ENCODE results near the gene ZC3H7B.

- TF ChIP-seq REST (IDR thresholded peaks at IDR 0.05; ENCODE audit: insufficient read depth in 1 of 2, low read depth in 2 of 2, low read length in 2 of 2), result no peak
- no peak for TF ChIP-seq TAF1 (IDR thresholded peaks at IDR 0.05; ENCODE audit: borderline replicate concordance, insufficient read depth, low read length)
- TF ChIP-seq POLR2AphosphoS5 (IDR thresholded peaks at IDR 0.05; ENCODE audit: low read depth, low read length), result no peak
- TF ChIP-seq SIN3A (IDR thresholded peaks at IDR 0.05; ENCODE audit: borderline replicate concordance, insufficient read depth, low read length), result no peak
Observed at GRCh38 chr22:41384128-41384527, 82.8 kb downstream of the ZC3H7B start.

Measured in PFSK-1 (cell line).